HT-29 (cell line): ENCODE measurements around the gene MAMDC4. TPM values are rescaled to one million over a fixed set of nuclear protein-coding genes. Genes with fewer than 3 reads are reported as not detected.
"Not testable (repeated sequence)": the region's sequence is repeated elsewhere in the genome, so short reads cannot be mapped to it uniquely, and the experiment has no call there.

ENCODE experiments used
- DNase-seq: peaks from one replicate; pipeline ENCODE4 v3.0.0-alpha.2; 2015; ENCODE audit warnings: low spot score
- total RNA-seq: library from RNA; depleted of rRNA; stranded (reverse); fragments of >200 nt; shearing (Covaris generic); gene quantifications from 2 replicates; pipeline ENCODE4 v1.2.3, GENCODE V29; 2014

MAMDC4 gene
- total RNA-seq, 1 experiment from 2014 or later, result 14.9 TPM

DNA sequence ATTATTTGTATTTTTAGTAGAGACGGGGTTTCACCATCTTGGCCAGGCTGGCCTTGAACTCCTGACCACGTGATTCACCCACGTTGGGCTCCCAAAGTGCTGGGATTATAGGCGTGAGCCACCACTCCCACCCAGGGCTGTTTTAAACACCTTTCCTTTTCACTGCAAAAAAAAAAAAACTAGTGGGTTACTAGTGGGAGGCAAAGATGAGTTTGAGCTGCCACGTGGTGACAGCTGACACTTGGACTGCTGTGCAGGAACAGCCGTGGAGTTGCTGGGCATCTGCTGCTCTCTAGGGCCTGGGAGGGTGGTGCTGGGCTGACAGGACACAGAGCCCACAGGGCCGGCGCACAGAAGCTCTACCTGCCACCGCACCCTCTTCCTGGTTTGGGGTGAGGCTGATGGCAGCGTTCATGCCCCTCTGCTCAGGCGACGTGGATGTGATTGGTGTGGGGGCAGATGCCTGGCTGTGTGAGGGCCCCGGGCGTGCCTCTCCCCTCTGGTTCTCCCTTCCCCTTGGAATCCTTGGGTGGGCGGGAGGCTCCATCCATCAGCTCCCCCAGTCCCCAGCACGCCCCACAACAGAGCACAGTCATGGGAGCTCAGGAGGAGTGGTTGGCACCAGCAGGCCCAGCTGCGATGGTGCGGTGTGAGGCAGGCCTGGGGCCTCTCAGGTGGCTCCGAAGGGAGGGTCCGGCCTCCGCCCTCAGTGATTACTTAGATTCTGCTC is 27.5 kb upstream of the MAMDC4 start:
- DNase-seq, result no peak

DNA sequence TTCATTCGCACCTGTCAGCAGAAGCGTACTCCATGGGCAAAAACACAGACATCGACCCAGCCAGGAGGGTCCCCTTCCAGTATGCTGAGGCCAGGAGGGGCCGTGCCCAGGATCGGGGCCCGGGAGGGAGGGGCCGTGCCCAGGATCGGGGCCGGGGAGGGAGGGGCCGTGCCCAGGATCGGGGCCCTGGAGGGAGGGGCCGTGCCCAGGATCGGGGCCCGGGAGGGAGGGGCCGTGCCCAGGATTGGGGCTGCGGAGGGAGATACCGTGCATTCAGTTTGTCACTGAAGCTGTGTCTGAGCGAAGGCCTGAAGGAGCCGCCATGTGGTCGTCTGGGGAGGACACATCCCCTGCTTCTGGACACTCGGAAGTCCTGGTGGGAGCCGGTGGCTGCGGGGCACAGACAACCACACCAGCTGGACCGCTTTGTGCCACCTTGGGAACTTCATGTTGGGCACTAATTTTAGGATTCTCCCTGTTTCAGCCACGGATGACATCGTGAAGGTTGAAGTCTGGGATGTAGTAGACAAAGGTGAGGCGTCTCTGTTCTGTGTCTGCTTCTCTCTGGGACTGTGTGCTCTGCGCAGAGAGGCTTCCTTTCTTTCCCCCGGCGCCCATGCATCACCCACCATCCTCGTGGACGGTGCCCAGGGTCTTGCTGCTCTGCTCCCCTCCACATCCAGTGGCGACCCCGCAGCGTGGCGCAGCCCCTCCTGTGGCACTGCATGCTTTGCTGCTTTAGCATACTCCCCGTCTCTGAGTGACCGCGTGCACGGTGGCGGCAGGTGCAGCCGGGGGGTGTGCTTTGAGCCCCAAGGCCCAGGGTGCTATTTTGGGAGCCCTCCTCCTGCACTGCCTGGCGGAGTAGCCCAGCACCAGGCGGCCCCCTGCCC is 26.6 kb upstream of the MAMDC4 start:
- no peak for DNase-seq

DNA sequence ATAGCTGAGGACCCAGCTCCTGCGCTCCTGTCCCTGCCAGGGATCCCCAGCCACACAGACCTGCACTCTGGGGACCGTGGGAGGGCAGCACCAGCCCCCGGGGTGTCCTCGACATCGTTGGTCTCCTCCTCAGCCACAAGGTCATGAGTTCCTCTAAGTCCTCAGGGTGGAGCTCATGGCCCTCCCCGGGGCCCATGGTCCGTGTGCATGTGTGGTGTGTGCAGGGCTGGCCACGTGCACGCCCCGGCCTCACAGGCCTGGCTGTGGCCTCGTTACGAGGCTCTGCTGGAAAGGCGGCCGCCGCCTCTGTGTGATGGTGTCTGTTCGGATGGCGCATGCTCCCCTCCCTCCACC is 26.0 kb upstream of the MAMDC4 start:
- no peak for DNase-seq

DNA sequence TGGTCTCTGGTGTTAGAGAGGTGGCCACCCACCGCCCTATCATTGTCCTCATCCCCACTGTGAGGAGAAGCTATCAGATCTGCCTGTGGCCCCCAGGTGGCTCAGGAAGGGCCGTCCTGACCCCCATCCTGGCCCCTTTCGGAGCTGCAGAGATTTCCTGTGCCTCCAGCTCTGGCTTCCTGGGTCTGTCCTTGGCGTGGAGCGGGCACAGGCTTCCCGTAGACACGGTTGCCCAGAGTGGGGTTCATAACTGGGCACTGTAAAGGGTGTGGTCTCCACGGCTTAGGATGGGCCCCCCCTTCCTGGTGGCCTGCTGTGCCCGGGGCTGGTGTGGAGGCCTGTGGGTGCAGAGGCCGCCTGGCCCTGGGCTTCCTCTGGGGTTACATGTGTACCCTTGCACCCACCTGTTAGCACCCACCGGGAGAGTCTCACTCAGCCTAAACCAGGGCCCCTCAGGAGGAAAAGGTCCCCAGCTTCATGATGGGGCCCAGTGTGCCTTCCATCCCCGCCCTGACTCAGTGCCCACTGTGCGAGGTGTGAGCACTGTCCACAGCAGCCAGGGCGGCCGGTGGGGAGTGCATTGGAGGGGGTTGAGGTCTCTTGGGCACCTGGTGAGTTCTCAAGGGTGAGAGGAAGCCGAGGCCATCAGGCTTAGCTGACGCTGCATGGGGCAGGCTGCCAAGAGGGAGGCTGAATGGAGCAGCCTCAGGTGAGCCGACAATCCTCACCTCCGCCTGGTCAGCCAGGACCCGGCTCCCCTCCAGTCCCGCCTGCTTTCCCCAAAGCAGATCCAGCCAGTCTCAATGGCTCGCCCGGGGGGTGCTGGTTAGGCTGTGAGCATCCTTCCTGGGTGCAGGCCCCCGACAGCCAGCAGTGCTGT is 25.2 kb upstream of the MAMDC4 start:
- DNase-seq, result no peak

DNA sequence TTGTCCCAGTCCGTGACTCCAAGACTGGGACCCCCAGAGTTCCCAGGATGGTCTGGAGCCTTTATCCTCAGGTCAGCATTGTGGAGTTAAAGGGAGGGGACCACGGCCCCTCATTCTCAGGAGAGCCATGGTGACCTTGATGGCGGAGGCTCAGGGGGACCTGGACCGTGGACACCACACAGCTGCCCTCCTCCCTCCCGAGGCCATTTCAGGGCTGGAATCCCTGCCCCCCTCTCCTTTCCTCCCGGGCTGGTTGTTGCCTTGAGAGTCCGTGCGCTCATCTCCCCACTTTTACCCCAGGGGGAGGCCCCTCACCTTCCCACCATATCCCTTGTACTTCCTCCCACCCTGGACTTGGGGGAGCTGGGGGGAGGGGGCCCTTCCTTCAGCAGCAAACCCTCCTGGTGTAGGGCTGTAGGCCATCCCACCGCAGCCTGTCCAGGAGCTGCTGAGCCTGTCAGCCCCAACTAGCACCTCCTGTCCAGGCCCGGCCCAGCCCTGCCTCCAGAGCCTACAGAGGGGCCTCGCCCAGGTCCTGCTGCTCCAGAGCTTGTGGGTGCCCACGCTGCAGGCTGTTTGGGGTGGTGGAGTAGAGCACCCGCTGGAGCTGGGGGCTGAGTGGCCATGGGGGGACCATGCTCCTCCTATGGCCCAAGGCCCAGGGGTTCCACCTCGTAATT is 24.2 kb upstream of the MAMDC4 start:
- DNase-seq, result no peak

DNA sequence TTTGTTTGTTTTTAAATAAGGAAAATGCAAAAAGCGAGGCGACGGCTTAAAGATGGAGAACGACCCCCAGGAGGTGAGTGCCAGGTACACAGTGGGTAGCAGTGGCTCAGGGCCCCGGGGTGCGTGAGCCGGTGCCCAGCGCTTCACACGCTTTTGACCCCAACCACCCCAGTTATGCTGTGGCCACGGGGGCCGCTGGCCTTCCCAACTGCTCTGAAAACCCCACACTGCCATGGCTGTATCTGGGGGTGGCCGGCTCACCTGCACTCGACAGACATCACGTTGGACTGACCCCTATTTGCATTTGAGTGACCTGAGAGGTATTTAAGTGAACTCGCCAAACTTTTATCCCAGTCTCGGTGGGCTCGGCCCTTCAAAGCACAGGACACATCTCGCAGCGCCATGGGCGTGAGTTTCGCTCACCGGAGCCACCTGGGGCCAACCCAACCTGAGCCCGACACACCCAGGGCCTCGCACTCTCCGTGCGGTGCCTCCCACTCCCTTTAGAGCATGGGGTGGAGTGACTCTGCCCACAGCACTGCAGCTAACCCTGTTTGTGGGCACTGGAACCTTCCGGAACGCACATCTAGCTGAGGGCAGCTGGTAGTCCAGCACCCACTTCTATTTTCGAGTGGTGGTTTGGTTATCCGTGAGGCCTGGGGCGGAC is 23.5 kb upstream of the MAMDC4 start:
- no peak for DNase-seq

DNA sequence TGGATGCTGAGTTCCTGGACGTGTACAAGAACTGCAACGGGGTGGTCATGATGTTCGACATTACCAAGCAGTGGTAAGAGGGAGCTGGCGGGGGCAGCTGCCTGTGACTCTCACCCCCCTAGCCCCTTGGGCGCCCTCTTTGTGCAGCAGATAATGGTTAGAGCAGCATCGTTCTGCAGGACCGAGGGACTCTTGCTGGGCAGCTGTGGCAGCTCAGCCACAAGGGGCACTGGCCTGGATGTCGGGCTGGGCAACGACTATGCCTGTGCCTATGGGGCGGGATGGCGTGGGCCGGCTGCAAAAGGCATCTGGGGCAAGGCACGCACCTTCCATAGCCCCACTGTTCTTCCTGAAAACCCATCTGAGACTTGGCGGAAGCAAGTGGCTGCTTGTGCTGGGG is 22.7 kb upstream of the MAMDC4 start:
- no peak for DNase-seq

DNA sequence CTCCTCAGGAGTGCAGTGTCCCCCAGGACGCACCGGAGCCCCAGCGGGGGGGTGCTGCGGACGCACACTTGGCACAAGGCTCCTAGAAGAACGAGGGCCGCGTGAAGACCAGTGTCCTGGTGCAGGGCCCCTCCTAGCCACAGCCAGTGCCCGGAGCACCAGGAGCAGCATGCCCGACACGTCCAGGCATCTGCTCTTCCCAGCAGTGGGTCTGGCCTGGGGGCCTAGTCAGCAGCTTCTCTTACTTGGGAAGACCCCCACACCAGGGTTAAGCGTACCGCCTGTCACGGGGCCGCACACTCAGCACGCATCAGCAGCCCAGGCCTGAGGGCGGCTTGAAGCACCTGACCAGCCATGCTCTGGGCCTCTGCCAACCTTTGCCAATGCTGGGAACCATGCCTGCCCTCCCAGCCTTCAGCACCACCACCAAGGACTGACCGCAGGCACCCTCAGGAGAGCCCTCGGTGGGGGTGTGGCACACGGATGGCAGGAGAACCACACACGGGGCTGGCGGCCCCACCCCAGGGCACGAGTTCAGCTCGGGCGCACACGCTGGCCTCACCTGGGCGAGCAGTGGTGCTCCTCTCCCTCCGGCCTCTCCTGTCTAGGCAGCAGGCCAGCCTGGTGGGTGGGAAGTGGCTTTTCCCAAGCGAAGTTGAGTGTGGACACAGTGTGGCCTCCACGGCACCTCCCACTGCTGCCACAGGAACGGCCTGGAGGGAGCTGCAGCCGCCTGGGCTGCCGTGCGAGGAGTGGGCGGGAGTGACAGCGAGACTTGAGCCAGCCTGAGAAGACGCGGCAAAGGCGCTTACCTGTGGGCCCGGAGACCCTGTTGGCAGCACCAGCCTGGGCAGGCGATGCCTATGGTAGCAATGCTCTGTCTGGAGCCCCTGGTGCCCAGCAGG is 21.9 kb upstream of the MAMDC4 start:
- no peak for DNase-seq

DNA sequence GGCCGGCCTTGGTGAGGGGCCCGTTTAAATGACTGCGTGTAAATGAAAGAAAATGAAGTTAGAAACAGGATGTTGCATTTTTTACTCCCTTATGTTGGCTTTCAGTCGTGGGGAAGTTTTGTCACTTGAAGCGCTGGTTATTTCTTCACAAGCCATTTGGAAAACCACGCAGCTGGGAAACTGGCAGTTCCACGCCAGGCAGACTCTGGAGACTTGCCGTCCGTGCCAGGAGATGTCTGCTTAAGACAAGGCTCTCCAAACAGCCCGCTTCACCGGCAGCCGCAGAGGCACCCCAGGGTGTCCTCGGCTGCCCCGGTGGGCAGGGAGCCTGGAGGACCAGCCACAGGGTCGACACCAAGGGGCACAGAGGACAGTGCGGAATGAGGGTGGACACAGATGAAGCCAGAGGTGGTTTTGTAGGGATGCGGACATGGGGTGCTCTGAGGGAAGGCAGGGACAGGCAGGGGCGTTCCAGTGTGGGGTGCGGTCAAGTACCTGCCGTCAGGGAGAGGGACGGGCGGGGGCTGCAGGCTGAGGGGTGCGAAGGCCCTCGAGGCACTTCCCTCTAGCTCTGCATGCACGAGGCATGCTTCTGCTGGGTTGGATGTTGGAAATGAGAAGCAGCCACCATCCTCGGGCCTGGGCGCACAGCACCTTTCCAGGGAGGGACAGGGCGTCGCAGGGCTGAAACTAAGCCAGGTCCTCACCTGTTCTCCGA is 21.0 kb upstream of the MAMDC4 start:
- no peak for DNase-seq

DNA sequence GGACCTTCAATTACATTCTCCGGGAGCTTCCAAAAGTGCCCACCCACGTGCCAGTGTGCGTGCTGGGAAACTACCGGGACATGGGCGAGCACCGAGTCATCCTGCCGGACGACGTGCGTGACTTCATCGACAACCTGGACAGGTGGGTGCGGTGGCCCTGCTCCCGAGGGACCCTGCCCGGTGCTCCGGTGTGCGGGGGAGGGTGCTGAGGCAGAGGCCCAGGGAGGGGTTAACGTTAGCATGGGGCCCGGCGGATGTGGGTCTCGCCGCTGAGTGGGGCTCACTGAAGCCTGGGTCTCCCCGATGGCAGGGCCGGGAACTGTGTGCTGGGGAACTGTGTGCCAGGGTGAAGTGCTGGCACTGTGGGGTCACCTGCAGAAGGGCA is 20.4 kb upstream of the MAMDC4 start:
- no peak for DNase-seq

DNA sequence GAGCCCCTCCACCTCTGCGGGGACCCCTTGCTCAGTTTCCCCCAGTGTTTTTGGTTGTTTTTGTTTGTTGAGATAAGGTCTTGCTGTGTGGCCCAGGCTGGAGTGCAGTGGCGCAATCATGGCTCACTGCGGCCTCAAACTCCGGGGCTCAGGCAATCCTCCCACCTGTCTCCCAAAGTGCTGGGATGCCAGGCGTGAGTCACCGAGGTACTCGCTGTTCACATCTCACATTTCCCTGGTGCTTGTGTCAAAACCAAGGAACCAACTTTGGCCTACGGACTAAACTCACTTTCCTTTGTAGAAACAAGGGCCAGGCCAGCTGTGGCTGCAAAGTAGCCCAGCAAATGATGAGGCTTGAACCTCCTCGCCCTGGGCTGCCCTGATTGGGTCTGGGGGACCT is 19.6 kb upstream of the MAMDC4 start:
- DNase-seq, result no peak

DNA sequence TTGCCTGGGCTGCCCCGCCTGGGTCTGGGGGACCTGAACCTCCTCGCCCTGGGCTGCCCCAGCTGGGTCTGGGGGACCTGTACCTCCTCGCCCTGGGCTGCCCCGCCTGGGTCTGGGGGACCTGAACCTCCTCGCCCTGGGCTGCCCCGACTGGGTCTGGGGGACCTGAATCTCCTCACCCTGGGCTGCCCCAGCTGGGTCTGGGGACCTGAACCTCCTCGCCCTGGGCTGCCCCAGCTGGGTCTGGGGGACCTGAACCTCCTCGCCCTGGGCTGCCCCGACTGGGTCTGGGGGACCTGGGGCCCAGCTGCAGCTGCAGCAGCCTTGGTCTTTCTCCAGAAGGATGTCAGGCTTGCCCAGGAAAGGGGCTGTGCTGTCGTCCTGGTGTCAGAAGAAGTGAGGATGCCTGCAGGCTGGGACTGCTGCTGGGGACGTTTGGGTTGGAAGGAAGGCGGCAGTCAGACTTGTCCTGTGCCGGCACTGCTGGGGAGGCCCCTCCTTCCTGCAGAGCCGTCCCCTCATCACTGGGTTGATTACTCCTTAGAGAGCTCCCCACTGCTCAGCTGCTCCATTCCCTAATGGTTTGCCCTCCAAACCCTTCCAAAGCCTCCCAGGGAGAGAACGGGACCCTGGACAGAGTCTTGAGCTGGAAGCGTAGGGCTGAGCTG is 18.6 kb upstream of the MAMDC4 start:
- DNase-seq, result not testable (repeated sequence)

DNA sequence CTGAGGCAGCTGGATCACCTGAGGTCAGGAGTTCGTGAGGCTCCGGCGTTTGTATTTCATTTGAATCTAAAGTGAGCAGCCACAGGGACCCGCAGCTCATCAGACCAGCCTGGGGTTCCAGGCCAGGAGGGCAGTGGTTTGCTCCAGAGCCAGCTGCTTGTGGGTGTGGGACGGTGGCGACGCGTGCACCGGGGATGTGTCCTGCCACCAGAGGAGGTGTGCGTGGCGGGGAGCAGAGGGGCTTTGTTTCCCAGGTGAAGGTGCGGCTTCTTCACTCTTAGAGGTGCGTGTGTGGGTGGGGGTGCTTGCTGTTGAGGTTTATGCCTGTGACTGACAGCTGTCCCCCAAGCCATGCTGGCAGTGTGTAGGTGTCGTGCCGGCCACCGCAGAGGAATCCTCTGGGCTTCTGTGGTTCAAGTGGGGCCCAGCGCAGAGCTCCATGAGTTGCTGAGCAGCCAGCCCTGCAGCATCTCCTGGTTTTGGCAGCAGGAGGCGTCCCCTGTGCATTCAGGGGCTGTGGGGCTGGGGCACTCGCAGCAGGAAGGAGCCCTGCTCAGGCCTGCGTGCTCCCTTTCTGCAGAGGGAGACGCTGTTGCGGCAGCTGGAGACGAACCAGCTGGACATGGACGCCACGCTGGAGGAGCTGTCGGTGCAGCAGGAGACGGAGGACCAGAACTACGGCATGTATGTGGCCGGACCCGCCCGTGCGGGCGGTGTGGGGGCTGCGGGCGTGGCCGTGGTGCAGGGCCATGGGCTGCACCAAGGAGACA is 16.8 kb upstream of the MAMDC4 start:
- DNase-seq, result no peak

DNA sequence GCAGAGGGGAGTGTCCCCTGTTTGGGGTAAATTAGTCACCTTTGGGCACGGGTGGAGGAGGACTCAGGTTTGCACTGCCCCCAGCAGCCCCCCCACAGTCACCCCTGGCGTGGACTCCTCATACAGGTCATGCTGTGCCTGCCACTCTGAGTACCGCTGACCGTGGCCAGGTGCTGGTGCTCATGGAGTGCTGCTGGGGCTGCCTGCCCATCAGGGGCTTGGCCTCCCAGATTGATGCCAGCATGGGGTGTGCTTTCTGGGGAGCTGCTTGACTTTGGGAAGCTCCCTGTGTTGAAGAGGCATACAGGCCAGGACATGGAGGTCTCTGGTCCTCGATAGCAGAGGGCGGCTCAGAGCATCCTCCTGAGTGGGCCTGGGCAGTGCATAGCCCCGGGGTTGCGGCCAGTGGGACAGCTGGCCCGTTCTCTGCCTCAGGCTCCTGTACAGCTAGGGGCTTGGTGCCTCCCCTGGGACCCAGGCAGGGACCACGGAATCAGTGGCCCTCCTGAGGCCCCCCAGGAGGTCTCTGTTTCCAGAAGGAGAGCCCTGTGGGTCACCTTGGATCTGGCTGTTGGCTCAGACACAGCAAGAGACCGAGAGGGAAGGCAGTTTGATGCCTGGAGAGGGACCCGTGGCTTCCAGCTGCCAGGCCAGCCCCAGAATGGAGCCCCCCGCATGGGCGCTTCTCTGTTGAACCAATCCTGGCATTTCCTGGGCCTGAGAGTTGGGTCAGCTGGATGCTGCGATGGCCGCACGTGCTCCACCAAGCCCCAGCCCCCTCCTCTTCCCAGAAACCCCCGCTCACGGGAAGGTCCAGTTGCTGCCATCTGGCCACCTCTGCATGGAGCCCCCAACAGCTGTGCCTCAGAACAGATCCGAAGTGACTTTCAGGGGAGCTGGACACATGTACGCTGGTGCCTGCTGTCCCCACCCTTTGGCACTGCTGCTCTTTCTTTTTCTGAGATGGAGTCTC is 15.9 kb upstream of the MAMDC4 start:
- DNase-seq, result no peak

DNA sequence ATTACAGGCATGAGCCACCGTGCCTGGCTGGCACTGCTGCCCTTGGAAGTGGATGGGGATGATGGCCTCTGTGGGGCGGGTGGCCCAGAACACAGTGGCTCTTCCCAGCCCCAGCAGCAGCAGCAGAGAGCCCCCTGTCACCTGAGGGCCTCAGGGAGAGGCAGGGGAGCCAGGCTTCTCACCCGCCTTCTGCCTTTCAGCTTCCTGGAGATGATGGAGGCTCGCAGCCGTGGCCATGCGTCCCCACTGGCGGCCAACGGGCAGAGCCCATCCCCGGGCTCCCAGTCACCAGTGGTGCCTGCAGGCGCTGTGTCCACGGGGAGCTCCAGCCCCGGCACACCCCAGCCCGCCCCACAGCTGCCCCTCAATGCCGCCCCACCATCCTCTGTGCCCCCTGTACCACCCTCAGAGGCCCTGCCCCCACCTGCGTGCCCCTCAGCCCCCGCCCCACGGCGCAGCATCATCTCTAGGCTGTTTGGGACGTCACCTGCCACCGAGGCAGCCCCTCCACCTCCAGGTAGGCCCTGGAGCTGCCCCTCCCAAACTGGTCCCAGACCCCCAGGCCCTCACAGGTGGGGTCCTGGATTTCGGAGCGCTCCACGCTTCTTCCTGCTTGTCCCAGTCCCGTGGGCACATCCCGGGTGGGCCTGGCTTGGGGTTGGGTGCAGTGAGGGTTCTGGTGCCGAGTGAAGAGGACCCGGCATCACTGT is 14.8 kb upstream of the MAMDC4 start:
- DNase-seq, result no peak

DNA sequence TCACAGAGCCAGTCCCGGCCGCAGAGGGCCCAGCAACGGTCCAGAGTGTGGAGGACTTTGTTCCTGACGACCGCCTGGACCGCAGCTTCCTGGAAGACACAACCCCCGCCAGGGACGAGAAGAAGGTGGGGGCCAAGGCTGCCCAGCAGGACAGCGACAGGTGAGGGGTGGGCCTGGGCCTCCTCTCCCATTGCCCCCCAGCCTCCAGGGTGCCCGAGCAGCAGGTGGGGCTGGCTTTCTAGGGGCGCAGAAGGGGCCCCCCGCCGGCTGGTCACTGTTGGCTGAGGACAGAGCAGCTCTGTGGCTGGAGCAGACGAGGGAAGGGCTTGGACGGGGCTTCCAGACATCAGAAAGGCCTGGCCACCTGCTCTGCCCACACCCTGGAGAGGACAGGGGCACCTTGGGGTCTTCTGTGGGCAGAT is 14.3 kb upstream of the MAMDC4 start:
- DNase-seq, result not testable (repeated sequence)
